GM12878 (cell line): ENCODE data around the gene PSORS1C1. TPM values are rescaled to one million over a fixed set of nuclear protein-coding genes. Genes with fewer than 3 reads are reported as not detected.

Experiments used
- ATAC-seq: fragments of 200-7000 bp; cut with Tn5 transposase; 3 replicates; pipeline ENCODE4 v1.9.1; 2020; ENCODE audit warnings: mild to moderate bottlenecking, moderate library complexity
- BruUV-seq: library from RNA; stranded (reverse); fragments of 400-500 nt; replicated peaks from 2 replicates; lab custom pipeline; 2021; lab: Mats Ljungman, UMichigan
- CTCF ChIA-PET: fragments of 300-600 bp; sonication (Branson Sonifier 250); formaldehyde crosslinking; extraction: SDS; loops from one replicate; lab custom pipeline; 2021; ENCODE audit warnings: inconsistent platforms; lab: Yijun Ruan, JAX
- POLR2A ChIA-PET: fragments of 350-600 bp; formaldehyde crosslinking; extraction: SDS; loops from one replicate; lab custom pipeline; 2021; ENCODE audit warnings: inconsistent platforms; lab: Charles Lee
- RAD21 ChIA-PET: fragments of 300-600 bp; sonication (Branson Sonifier 250); formaldehyde crosslinking; loops from one replicate; lab custom pipeline; 2023; ENCODE audit warnings: antibody characterized with exemption; ENCODE audit not compliant: unreplicated experiment; lab: Charles Lee
- SMC1A ChIA-PET: fragments of 300-600 bp; sonication (Branson Sonifier 250); formaldehyde crosslinking; loops from one replicate; lab custom pipeline; 2023; ENCODE audit not compliant: unreplicated experiment, uncharacterized antibody; lab: Charles Lee
- DNase-seq: peaks from one replicate; pipeline ENCODE4 v3.0.0-alpha.2; 2011; ENCODE audit warnings: low read depth, low spot score
- FAIRE-seq: peaks from 3 replicates; lab custom pipeline; 2011; peaks lifted over from hg19 to GRCh38; lab: Jason Lieb, UNC
- H2AFZ ChIP-seq: 2 replicates; pipeline ENCODE4 v1.6.0; 2011; ENCODE audit warnings: low read depth, low read length, control low read depth; ENCODE audit not compliant: control insufficient read depth
- H3K27ac ChIP-seq: 2 replicates; pipeline ENCODE4 v1.5.1; 2011; ENCODE audit warnings: control low read depth; ENCODE audit not compliant: control insufficient read depth, insufficient read depth
- H3K27me3 ChIP-seq, 2 experiments: replicated peaks in 1 of 2; 2 replicates each; pipeline versions ENCODE4 v1.6.0 to v1.6.1; 2011; ENCODE audit warnings: low read length in 1 of 2; ENCODE audit not compliant: control insufficient read depth in 2 of 2, insufficient read depth in 2 of 2
- H3K36me3 ChIP-seq, 2 experiments: 2 replicates each; pipeline ENCODE4 v1.5.1; 2011; ENCODE audit warnings: low read length in 1 of 2; ENCODE audit not compliant: control insufficient read depth in 2 of 2, insufficient read depth in 2 of 2
- H3K4me1 ChIP-seq: 2 replicates; pipeline ENCODE4 v1.6.1; 2011; ENCODE audit warnings: mild to moderate bottlenecking, low read length, moderate library complexity, mixed read lengths; ENCODE audit not compliant: control insufficient read depth, insufficient read depth
- H3K4me2 ChIP-seq: 2 replicates; pipeline ENCODE4 v1.6.0; 2011; ENCODE audit warnings: control low read depth; ENCODE audit not compliant: control insufficient read depth, insufficient read depth
- H3K4me3 ChIP-seq: fragments of 200-600 bp; sonication (generic); 2 replicates; pipeline ENCODE4 v1.5.1; 2016
- H3K79me2 ChIP-seq: 2 replicates; pipeline ENCODE4 v1.6.0; 2011; ENCODE audit warnings: low read length; ENCODE audit not compliant: control insufficient read depth, insufficient read depth
- H3K9ac ChIP-seq: 2 replicates; pipeline ENCODE4 v1.8.0; 2011; ENCODE audit warnings: low read length, control low read depth, mixed read lengths; ENCODE audit not compliant: control insufficient read depth, insufficient read depth
- H3K9me3 ChIP-seq: replicated peaks from 3 replicates; pipeline ENCODE4 v1.5.1; 2011; ENCODE audit warnings: mild to moderate bottlenecking, low read length; ENCODE audit not compliant: control insufficient read depth, insufficient read depth
- H4K20me1 ChIP-seq: 2 replicates; pipeline ENCODE4 v1.6.0; 2011; ENCODE audit not compliant: control insufficient read depth, insufficient read depth
- ATF7 ChIP-seq: fragments of 450-650 bp; IDR thresholded peaks from 2 replicates; pipeline ENCODE4 v1.6.1; 2016; ENCODE audit warnings: low read depth, mild to moderate bottlenecking
- ESRRA ChIP-seq: IDR thresholded peaks from 2 replicates; pipeline ENCODE4 v1.6.1; 2012; ENCODE audit warnings: mild to moderate bottlenecking, low read length, improper control_type of control experiment
- POU2F2 ChIP-seq: IDR thresholded peaks from 3 replicates; pipeline ENCODE4 v1.6.1; 2011; ENCODE audit warnings: low read depth, mild to moderate bottlenecking, low read length, borderline replicate concordance
- RBBP5 ChIP-seq: fragments of 200-600 bp; sonication (generic); conservative IDR thresholded peaks from 2 replicates; pipeline ENCODE4 v1.6.1; 2016
- STAT3 ChIP-seq: IDR thresholded peaks from 2 replicates; pipeline ENCODE4 v1.6.1; 2011; ENCODE audit warnings: low read depth, low read length, improper control_type of control experiment
- TCF3 ChIP-seq: IDR thresholded peaks from 2 replicates; pipeline ENCODE4 v1.6.1; 2012; ENCODE audit warnings: low read depth, mild to moderate bottlenecking, low read length, borderline replicate concordance; ENCODE audit not compliant: insufficient read depth
- WGBS: methylation state at CpG from one replicate; pipeline ENCODE4 v1.1.6; 2016; ENCODE audit warnings: low lambda C conversion rate; ENCODE audit not compliant: insufficient replicate concordance, insufficient coverage; ENCODE audit errors: missing lambda C conversion rate; 5-methylcytosine and 5-hydroxymethylcytosine counted together
- in situ Hi-C: fragments of 300-500 bp; cut with MboI; formaldehyde crosslinking; loops from 9 replicates; pipeline ENCODE4 v1.14.3; 2018; ENCODE audit warnings: mixed read lengths
- intact Hi-C: fragments of 100-400 bp; cut with micrococcal nuclease; formaldehyde crosslinking; loops from one replicate; pipeline ENCODE4 v1.14.2; 2022; ENCODE audit not compliant: unreplicated experiment
- polyA plus RNA-seq, 11 experiments: library from polyadenylated mRNA; depleted of rRNA in 4 of 11; unstranded in 6 of 11; stranded (reverse) in 5 of 11; fragments of >200 nt; fragmentation: Nextera tagmentation in 4 of 11; fragmentation: Illumina TruSeq in 1 of 11; extraction: Ambion mirVana in 4 of 11; extraction: Trizol in 1 of 11; gene quantifications; 1 replicate in 1 of 11; 2 replicates in 10 of 11; pipeline versions ENCODE4 v1.2.1 to v1.2.3, GENCODE V29; 2011 to 2016; ENCODE audit warnings: inconsistent platforms in 2 of 11, missing spikeins in 2 of 11, low read depth in 1 of 11
- total RNA-seq, 4 experiments: library from RNA; depleted of rRNA in 3 of 4; stranded (reverse); fragments of >200 nt in 3 of 4; fragmentation: Illumina TruSeq in 1 of 4; extraction: Trizol in 1 of 4; gene quantifications; 2 replicates each; pipeline versions ENCODE4 v1.2.1 to v1.2.3, GENCODE V29; 2013 to 2021
- TF ChIP-seq, protein P1 (sequence below): fragments of 450-650 bp; formaldehyde crosslinking; IDR thresholded peaks from 2 replicates; pipeline ENCODE4 v1.4.0; 2020; ENCODE audit warnings: mild to moderate bottlenecking, moderate library complexity
- TF ChIP-seq, protein P2 (sequence below): IDR thresholded peaks from 2 replicates; pipeline ENCODE4 v1.6.1; 2012; ENCODE audit warnings: low read depth, low read length, improper control_type of control experiment

PSORS1C1 gene
- total and polyA plus RNA-seq, 10 of the 15 experiments (the other 5 are each of a cell fraction or from before 2014, with no cell fraction given), result 0.13 to 1.00 (median 0.20) TPM; not detected in 5

DNA sequence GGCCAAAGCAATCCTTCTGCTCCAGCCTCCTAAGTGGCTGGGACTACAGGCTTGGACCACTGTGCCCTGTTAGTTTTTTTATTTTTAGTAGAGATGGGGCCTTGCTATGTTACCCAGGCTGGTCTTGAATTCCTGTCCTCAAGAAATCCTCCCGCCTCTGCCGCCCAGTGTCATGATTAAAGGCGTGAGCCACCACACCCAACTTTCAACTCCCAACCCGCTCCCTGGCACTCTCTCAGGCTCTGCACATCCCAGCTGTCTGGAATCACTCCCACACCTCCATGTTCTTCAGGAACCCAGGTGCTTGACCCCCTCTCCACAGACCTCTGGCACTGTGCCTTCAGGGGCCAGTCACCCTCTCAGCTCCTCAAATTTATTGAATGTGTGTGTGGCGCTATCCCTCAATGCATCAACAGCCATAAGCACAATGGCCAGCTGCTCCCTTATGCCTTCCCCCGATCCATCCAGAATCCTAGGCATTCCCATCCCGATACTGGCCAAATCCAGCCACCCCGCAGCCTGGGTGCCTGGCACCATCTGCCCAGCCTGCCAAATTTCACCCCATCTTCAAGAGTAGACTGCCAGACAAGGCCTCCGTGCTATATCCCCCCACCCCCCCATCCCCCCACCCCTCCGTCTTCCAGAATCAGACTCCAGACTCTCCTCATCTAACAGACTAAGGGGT, 56.5 kb downstream of the PSORS1C1 start (continued):
- TF ChIP-seq ATF7, result no peak

DNA sequence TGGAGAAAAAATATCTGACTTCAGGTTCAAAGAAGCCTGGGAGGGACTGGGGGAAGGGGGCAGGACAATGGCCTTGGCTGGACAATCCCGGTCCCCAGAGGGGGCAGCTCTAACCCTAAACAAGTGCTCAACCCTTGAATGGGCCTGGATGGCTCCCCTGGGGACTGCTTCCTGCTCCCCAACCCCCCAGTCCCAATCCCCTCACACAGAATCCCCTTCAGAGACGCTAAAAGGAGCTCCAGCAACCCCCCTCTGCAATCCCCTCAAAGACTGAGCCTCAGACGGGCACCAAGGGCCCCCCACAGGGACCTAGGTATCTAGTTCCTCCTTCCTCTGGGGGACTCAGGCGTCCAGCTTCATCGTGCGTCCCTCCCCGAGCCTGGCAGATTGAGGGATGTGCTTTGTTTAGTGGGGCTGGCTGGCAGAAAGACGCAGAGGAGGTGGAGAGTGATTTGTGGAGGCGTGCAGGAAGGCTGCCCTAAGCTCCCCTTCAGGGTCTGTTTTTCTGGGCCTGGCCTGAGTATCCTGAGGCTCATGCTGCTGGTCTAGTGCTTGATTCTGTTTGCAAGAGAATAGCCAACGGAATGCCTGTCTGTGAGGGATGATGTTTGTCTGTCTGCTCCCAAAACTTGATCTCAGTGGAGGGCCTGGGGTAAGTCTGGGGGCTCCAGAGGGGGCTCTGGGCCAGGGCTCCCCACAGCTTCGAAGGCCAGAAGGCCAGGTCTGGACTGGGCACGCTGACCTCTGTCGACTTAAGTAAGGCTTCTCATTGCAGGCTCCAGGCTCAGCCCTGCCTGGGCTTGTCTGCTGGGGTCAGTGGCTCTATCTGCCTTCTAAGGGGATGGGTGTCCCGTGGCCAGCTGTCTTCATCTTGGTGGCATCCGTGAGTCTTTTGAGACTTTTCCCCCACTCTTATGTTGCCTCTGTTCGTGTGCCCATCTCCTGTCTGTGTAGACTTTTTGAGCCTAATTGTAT, 57.6 kb downstream of the PSORS1C1 start:
- Histone ChIP-seq H3K36me3 (no peaks in the 10 kb centered on the region), H3K4me1 (no peaks in the 10 kb centered on the region), H4K20me1 (no peaks in the 10 kb centered on the region), H2AFZ (no peak overlapping the region), H3K9me3 (no peaks in the 10 kb centered on the region), H3K27me3 (no peaks in the 10 kb centered on the region), H3K27ac (no peak overlapping the region), H3K79me2 (no peaks in the 10 kb centered on the region), H3K9ac (no peak overlapping the region), H3K4me2 (no peak overlapping the region), H3K4me3 (no peak overlapping the region)
- WGBS, result 70% methylated on average over 16 of the region's 16 CpGs
- ChIA-PET SMC1A (interaction anchor here (0.9 kb wide), 1 partner anchor 20 kb away, joined by 3 read pairs; no protein-coding TSS in a partner anchor), CTCF (no interaction called here), POLR2A (no interaction called here), RAD21 (interaction anchor here (0.8 kb wide), 1 partner anchor 34 kb away, joined by 3 read pairs; the partner anchor contains the start of gene PSORS1C2)
- BruUV-seq, result no TSS peak
- ATAC-seq, result no peak
- TF ChIP-seq POU2F2 (no peak), RBBP5 (no peak), TCF3 (no peak), ESRRA (no peak), STAT3 (no peak)
- TF ChIP-seq, protein P1, sequence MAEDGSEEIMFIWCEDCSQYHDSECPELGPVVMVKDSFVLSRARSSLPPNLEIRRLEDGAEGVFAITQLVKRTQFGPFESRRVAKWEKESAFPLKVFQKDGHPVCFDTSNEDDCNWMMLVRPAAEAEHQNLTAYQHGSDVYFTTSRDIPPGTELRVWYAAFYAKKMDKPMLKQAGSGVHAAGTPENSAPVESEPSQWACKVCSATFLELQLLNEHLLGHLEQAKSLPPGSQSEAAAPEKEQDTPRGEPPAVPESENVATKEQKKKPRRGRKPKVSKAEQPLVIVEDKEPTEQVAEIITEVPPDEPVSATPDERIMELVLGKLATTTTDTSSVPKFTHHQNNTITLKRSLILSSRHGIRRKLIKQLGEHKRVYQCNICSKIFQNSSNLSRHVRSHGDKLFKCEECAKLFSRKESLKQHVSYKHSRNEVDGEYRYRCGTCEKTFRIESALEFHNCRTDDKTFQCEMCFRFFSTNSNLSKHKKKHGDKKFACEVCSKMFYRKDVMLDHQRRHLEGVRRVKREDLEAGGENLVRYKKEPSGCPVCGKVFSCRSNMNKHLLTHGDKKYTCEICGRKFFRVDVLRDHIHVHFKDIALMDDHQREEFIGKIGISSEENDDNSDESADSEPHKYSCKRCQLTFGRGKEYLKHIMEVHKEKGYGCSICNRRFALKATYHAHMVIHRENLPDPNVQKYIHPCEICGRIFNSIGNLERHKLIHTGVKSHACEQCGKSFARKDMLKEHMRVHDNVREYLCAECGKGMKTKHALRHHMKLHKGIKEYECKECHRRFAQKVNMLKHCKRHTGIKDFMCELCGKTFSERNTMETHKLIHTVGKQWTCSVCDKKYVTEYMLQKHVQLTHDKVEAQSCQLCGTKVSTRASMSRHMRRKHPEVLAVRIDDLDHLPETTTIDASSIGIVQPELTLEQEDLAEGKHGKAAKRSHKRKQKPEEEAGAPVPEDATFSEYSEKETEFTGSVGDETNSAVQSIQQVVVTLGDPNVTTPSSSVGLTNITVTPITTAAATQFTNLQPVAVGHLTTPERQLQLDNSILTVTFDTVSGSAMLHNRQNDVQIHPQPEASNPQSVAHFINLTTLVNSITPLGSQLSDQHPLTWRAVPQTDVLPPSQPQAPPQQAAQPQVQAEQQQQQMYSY, result no peak
- TF ChIP-seq, protein P2, sequence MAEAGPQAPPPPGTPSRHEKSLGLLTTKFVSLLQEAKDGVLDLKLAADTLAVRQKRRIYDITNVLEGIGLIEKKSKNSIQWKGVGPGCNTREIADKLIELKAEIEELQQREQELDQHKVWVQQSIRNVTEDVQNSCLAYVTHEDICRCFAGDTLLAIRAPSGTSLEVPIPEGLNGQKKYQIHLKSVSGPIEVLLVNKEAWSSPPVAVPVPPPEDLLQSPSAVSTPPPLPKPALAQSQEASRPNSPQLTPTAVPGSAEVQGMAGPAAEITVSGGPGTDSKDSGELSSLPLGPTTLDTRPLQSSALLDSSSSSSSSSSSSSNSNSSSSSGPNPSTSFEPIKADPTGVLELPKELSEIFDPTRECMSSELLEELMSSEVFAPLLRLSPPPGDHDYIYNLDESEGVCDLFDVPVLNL, result no peak
- intact Hi-C loops, result no loop called here
- in situ Hi-C loops, result no loop called here
- DNase-seq, result no peak
- FAIRE-seq, result no peak
